GM19452 (cell line): ENCODE data around the gene KCNJ5.

Experiments
- ATAC-seq: cut with Tn5 transposase; IDR thresholded peaks from one replicate; pipeline ENCODE4 v1.9.1; 2021; ENCODE audit not compliant: unreplicated experiment

The KCNJ5 gene

DNA sequence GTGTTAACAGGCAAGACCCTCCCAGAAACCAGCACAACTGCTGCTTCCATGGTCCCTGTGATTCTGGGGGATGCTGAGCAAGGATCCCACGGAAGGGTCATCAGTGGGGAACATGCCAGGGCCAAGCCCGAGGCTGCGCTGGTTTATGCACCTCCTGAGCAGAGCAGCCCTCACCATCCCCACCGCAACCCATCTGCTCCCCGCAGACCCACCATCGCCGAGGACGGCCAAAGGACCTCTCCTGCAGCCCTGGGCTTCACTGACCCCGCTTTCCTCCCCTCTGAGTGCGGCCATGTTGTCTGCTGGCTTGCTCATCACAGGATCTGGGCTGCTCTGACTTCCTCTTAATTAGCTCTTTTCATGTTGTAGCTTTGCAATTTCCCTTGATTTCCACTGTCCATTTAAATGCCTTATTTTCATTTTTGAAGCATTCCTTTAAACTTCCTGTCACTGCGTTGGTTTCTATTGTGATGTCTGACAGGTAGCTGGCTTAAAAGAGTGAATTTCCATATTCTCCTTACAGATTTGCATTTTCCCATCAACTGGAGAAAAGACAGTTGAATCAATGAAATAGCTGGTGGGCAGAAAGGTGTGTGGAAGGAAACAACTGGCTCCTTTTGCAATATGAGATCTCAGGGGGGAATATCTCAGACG, 36.7 kb downstream of the KCNJ5 start:
- ATAC-seq, result no peak

DNA sequence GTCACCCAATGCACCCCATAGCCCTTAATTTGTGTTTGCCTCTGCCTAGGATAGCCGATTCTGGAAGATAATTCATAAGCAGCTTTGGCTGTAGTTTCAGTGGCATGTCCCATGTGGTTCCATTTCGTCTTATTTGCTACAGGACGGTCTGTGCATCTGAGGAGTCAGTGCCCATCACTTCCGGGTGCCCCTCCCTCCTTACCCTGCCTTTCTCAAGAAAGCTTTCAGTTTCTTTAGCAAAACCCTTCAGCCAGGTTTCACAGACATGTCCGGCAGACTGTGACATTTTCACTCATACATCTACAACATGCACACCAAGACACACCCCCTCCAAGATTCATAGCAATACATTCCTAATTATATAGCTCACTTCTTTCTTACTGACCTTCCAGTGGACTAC, 37.2 kb downstream of the KCNJ5 start:
- ATAC-seq, result peak; percentile 99

DNA sequence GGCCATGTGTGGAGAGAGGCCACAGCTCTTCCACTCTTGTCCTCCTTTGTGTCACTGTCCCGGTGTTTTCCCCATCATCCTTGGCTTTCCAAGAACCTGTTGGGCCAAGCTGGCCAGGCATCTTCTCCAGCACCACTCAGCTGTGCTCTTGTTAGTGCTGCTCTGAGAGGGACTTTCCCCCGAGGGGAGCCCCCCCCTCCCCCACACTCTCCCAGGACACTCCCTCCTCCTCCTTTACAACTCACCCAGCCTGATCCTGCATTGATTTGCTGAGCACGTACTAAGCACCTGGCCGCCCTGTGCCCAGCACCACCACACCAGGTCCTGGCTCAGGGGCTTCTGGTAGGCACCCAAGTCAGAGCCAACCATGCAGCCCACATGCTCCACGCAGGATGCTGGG, 38.3 kb downstream of the KCNJ5 start:
- no peak for ATAC-seq

DNA sequence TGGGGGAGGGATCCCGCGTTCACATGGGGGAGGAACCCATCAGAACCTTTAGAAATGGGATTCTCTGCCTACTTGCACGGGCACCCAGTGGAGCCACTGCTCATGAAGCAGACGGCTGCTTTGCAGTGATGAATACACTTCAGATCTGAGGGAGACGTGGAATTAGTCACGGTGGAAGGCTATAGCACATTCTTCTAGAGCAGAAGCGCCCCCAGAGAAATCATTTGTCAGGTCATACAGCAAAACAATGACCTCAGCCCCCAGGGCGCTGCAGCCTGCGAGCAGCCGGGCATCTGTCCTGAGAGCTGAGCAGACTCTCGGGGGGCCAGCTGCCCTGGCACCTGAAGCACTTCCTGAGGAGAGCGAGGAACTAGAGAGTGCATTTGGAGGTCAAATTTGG, 38.8 kb downstream of the KCNJ5 start:
- no peak for ATAC-seq

DNA sequence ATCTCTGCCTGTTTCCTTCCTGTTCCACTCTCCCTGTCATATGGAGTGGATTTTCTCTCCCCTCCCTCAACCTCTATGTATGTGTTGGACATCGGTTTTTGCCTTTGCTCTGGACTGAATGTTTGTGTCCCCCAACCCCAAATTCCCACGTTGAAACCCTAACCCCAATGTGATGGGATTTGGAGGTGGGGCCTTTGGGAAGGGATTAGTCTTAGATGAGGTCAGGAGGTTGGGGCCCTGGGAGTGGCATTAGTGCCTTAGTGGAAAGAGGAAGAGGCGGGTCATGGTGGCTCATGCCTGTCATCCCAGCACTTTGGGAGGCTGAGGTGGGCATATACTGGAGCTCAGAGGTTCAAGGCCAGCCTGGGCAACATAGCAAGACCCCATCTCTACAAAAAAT, 39.9 kb downstream of the KCNJ5 start:
- no peak for ATAC-seq

DNA sequence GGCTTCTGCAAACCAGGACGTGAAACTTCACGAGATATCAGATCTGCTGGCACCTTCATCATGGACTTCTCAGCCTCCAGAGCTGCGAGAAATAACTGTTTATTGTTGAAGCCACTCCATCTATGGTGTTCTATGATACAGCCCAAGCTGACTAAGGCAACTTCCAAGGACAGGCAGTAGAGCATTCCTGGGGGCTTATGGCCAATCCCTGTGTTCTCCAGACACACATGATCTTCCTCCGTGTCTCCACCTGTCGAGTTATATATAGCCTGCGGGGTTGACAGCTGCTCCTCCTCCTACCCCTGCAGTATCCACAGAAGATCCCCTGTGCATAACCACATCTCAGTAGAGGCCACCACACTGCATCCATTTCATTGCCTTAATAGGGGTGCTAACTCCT, 40.5 kb downstream of the KCNJ5 start:
- ATAC-seq, result no peak

DNA sequence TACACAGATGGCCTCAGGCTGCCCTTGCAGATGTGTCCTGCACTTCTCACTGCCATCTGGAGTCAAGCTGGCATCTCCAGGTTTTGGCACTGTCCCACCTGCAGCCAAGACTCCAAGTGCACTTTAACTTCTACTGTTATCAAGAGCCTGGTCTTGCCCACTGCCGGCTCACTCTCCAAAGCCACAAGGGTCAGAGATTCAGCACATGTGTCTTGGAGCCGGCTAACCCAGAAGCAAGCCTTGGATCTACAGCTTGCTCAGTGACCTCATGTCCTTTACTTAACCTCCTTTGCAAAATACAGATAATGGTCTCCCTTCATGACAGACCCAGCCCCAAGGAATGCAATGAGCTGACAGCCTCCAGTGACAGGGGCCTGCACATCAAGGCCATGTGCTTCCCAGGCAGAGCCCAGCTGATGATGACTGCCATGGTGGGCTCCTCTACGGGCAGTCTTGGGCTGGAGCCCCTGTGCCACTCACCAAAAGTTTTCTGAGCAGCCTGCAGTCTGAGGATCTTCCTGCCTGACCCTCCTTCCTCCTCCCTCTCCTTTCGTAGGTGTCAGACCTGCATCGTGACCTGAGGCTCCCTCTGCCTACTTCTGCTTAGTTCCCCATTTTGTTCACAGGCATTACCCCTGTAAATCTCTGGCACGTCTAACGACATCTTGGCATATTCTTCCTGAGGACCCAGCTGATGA, 42.5 kb downstream of the KCNJ5 start:
- no peak for ATAC-seq

DNA sequence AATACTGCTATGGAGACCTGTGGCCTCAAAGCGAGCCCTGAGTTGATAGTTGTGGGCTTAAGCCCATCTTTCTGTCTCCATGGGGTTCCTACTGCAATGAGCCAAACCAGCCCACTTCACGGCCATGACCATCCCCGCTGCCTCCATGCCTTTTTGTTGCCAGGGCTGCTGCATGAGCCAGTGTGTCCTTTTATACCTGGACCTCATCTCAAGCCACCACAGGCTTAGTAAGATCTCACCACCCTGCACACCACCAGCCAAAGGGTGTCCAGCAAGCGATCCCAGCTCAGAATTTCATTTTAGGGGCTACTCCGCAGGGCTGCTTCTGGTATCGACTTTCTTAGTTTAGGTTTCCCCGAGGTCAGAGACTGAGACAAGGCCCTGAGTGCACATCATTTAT, 43.2 kb downstream of the KCNJ5 start:
- no peak for ATAC-seq

DNA sequence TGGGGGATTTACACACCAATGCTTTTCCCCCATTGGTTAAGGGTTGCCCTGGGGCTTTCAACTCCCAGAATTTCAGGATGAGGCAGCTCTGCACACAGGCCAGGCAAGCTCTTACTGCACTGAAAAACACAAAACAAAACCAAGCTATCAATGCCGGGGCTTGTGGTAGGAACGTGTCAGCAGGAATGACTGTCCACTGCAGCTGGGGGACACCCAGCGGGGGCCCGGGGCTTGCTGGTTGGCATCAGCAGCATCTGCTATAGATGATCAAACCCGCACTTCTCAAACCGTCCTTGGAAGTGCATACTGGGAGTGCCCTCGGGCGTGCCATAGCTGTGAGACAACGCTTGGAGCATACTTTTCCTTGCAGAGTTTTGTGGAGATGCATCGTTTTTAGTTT, 43.8 kb downstream of the KCNJ5 start:
- ATAC-seq, result no peak

DNA sequence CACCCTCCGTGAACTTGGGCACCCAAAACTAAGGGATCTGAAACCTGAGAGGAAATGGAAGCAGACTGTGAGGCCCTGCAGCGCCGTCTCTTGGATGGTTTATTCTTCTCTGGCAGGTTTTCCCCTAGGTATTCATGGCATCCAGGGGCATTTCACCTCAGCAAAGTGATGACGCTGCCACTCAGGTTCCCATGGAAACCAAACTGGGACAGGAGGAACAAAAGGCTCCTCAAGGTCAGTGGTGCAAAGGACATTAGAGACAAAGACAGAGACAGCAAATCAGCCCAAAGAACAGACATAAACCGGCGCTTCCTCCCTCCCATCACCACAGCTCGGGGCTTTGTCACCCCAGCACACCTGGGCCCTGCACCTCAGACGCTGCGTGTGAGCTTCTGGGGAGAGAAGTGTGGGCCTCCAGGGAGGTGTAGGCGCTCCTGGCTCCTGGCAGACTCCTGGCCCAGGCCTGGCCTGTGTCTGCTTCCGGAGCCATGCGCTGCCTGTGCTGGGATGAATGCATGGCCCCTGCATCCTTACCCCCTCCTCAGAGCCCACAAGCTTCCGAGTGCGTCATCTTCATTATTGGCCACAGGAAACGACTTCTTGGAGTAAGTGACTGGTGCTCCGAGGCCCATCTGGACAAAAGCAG, 45.6 kb downstream of the KCNJ5 start:
- no peak for ATAC-seq

DNA sequence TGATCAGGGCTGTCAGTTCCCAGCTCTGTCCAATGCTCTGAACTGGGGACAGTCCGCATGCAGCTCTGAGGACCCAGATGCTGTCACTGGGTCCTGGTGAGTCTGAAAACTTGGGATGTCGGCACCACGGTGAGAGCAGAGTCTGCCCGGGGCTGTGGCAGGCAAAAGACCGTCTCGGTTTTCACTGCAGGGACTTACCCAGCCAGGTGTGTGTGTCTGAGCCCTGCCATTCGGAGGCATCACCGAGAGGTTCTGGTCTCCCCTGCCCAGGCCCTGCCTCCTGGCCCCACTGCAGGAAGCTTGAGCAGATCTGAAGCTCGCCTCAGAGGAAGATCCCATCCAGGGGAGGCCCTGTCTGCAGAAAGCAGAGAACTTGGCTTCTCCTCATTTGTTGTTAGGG, 46.3 kb downstream of the KCNJ5 start:
- no peak for ATAC-seq

DNA sequence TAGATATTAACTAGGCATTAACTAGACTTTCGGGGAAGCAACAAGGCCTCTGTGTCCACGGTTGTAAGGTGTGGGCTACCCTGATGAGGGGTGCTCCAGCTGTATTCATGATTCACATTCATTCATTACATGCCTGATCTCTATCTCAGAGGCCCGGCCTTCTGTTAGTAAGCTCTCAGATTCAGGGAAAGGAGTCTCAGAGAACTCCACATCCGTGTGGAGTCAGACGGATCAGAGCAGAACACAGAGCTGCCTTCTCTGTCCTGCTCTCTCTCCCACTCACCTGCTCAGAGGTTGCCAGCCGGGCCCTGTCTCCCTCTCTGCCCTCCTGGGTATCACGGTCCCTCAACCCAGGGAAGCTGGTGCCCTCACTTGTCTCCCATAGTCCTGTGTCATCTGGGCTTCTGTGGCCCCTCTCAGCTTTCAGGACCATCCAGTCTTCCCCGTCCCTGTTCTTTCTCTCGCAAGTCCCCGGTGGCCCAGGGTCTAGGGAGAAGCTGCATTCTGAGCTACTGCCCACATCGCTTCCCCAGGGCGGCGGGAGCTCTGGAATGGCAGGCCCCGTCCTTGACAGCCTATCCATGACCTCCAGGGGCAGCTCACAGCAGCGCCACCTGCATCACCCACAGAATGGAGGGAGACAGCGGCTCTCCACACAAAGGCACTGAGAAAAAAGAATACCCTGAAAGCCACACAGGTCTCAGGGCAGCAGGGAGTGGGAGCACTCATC, 47.2 kb downstream of the KCNJ5 start:
- no peak for ATAC-seq

DNA sequence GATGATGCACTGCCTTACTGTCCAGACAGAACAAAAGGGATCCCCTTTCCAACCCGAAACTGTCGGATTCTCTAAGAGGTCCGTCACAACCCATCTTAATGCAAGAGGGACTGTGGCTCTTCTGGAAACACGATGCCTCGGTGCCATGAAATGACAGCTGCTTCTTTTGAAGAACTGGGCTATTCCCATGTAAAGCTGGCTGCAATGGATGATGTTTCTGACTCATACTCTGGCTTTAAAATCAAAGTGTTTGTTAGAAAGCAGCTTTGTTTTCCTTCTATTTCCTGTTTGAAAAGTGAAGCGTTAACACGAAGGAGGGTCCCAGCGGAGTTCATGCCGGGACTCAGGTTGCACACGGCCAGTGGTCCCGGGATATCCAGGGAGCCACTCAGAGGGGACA, 48.4 kb downstream of the KCNJ5 start:
- no peak for ATAC-seq

DNA sequence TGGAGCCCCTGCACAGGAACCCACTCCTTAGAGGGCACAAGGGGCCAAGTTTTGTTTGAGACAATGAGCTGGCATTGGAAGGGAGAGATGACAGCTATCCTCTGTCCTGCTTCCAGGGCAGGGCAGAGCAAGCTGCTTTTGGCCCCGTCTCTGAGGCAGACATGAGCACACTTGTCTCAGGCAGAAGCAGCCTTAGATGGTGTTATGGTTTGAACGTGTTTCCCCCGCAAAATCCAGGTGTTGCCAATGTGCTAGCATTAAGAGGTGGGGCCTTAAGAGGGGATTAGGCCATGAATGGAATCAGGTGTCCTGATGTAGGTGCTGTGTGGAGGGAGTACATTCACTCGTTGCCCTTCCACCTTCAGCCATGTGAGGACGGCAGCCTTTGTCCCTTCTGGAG, 49.0 kb downstream of the KCNJ5 start:
- no peak for ATAC-seq

DNA sequence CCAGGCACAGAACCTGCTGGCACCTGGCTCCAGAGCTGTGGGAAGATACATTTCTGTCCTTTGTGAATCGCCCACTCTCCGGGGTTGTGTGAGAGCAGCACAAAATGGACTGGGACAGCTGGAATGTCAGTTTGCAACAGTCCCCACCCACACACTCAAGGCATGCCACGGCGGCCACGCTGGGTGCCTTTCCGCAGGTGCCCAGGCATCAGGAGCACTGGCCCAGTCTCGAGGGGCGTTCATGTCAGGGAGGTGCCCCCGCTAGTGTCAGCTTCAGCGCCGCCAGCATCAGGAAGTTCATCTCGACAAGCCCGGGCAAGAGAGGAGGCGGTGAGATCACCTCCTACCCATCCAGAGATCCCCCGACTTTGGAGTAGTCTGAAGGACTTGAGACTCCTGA, 49.4 kb downstream of the KCNJ5 start:
- no peak for ATAC-seq

DNA sequence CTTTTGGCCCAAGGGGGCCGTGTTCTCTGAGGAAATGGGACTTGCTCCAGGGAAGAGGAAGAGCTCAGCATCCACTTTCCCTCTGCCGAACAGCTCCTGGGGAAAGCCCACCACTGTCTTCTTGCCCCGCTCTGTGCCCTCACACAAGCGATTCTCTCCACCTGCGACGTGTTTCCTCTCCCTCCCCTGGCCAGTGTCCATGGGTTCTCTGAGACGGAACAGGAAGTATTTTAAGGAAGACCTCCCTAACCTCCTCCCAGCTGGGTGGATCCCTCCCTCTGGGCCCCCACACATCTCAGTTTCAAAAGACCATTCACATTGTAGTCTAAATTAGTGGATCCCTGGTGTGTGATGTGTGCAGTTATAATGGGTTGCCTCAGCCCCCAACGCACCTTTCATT, 50.0 kb downstream of the KCNJ5 start:
- ATAC-seq, result no peak

DNA sequence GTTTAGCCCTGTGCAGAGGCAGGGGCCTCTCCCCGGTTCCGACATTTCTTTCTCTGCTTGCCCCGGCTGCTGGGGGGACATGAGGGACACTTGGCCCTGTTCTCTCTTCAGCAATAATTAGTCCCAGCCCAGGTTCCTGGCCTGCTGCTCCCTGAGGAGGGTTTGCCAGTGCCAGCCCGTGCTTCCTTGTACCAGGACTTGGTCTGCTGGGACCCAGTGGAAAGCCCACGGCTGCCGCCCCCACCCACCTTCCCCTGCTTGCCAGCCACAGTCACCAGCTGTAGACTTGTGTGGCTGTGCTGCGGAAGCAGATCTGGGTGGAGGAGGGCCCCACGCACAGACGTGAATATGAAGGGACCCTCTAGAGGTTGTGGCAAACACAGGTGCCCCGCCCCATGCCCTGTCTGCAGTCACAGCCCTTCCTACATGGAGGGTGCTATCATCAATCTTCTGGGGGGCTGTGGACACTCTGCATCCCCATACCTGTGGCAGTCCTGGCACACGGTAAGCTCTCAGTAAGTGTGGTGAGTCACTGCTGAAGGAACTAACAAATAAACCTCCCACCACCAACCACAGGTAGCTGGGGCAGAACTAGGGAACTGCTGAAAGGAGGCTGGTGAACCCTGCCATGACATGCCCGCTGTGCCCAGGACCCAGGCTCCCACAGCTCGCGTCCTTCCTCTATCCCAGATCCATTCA, 50.6 kb downstream of the KCNJ5 start:
- no peak for ATAC-seq

DNA sequence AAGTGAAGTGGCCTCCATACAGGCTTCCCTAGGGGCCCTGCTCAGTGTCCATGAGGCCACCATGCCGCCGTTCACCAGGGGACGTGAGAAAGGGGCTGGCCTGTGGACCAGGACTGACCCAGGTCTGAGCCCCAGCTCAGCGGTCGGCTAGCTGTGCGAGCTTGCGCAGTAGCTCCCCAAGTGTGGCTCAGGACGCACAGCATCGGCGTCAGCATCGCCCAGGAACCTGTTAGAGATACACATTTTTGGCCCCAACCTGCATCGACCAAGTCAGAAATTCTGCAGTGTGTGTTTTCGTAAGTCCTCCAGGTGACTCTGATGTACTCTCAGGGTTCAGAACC, 51.1 kb downstream of the KCNJ5 start:
- no peak for ATAC-seq

DNA sequence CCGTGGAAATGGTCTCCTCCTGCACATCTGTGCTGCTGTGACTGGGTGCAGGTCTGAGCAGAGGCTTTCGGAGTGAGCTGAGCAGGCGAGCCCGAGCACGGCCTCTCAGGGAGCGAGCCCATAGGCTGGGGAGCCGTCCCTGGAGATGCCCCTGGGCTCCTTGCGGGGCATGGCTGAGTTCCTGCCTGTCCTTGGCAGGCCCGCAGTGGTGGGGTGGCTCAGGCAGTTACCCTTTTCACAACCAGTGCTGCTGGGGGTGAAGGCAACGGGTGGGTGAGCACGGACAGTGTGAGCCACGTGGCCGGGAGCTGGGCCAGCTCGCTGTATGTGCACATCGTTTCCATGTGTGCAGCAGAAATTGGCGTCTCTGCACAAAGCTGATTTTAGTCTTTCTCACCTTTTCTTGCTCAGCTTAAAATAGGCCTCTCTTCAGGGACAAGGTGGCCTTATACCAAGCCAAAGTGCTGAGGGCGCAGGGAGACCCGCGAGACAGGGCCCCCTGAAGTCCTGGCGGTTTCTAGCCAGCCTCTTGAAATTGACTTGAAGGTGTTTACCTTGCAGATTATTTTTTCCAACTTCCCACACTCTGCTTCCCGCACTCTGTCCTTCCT, 51.8 kb downstream of the KCNJ5 start, which contains the start of gene TP53AIP1:
Gene TP53AIP1 (minus strand): TSS at position 55 of the 611 bp plus-strand sequence. CDS start 5,053 bp downstream, outside the sequence.
- no peak for ATAC-seq

DNA sequence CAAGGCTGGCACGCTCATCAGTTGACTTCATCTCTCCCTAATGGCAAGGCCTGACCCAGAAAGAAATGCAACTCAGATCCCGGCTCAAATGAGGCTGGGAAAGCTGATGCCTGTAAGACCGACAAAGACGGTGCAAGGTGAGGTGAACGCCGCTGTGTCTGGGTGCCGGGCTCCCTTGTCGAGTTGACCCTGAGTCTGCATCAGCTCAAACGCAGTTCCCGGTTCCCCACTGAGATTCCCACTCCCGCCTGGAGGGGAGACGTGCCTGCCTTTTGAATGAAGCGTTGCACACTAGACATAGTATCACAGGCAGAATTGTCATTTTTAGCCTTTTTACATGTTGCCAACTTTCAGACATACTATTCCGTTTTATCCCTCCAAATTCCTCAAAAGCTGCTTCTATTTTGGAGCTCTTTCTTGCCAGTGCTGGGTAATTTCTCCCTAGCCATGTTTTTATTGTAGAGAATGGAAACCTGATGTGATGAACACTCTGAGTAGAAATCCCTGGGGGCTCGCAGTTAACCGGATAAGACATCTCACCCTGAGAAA, 52.3 kb downstream of the KCNJ5 start:
- ATAC-seq, result no peak

DNA sequence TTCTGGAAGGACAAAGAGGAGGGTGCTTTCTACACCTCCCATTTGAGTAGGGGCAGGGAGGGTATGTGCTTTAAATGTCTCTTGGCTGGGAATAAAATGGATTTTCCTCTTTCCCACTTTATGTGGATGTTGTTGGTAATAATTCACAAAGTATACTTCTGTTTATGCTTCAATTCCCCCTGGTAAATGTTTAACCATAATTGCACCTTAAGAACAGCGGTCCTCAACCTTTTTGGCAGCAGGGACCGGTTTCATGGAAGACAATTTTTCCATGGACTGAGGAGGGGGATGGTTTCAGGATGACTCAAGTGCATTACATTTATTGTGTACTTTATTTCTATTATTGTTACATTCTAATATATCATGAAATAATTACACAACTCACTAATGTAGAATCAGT, 55.5 kb downstream of the KCNJ5 start:
- no peak for ATAC-seq
